GM12878 (cell line): Measurements from ENCODE around the gene DENND1B. TPM values are rescaled to one million over a fixed set of nuclear protein-coding genes. Genes with fewer than 3 reads are reported as not detected.

Source experiments
- ATAC-seq: fragments of 200-7000 bp; cut with Tn5 transposase; 3 replicates; pipeline ENCODE4 v1.9.1; 2020; ENCODE audit warnings: mild to moderate bottlenecking, moderate library complexity
- BruUV-seq: library from RNA; stranded (reverse); fragments of 400-500 nt; replicated peaks from 2 replicates; lab custom pipeline; 2021; lab: Mats Ljungman, UMichigan
- CTCF ChIA-PET: fragments of 300-600 bp; sonication (Branson Sonifier 250); formaldehyde crosslinking; extraction: SDS; loops from one replicate; lab custom pipeline; 2021; ENCODE audit warnings: inconsistent platforms; lab: Yijun Ruan, JAX
- POLR2A ChIA-PET: fragments of 350-600 bp; formaldehyde crosslinking; extraction: SDS; loops from one replicate; lab custom pipeline; 2021; ENCODE audit warnings: inconsistent platforms; lab: Charles Lee
- RAD21 ChIA-PET: fragments of 300-600 bp; sonication (Branson Sonifier 250); formaldehyde crosslinking; loops from one replicate; lab custom pipeline; 2023; ENCODE audit warnings: antibody characterized with exemption; ENCODE audit not compliant: unreplicated experiment; lab: Charles Lee
- SMC1A ChIA-PET: fragments of 300-600 bp; sonication (Branson Sonifier 250); formaldehyde crosslinking; loops from one replicate; lab custom pipeline; 2023; ENCODE audit not compliant: unreplicated experiment, uncharacterized antibody; lab: Charles Lee
- DNase-seq: peaks from one replicate; pipeline ENCODE4 v3.0.0-alpha.2; 2011; ENCODE audit warnings: low read depth, low spot score
- FAIRE-seq: peaks from 3 replicates; lab custom pipeline; 2011; peaks lifted over from hg19 to GRCh38; lab: Jason Lieb, UNC
- H2AFZ ChIP-seq: 2 replicates; pipeline ENCODE4 v1.6.0; 2011; ENCODE audit warnings: low read depth, low read length, control low read depth; ENCODE audit not compliant: control insufficient read depth
- H3K27ac ChIP-seq: 2 replicates; pipeline ENCODE4 v1.5.1; 2011; ENCODE audit warnings: control low read depth; ENCODE audit not compliant: control insufficient read depth, insufficient read depth
- H3K27me3 ChIP-seq, 2 experiments: replicated peaks in 1 of 2; 2 replicates each; pipeline versions ENCODE4 v1.6.0 to v1.6.1; 2011; ENCODE audit warnings: low read length in 1 of 2; ENCODE audit not compliant: control insufficient read depth in 2 of 2, insufficient read depth in 2 of 2
- H3K36me3 ChIP-seq, 2 experiments: 2 replicates each; pipeline ENCODE4 v1.5.1; 2011; ENCODE audit warnings: low read length in 1 of 2; ENCODE audit not compliant: control insufficient read depth in 2 of 2, insufficient read depth in 2 of 2
- H3K4me1 ChIP-seq: 2 replicates; pipeline ENCODE4 v1.6.1; 2011; ENCODE audit warnings: mild to moderate bottlenecking, low read length, moderate library complexity, mixed read lengths; ENCODE audit not compliant: control insufficient read depth, insufficient read depth
- H3K4me2 ChIP-seq: 2 replicates; pipeline ENCODE4 v1.6.0; 2011; ENCODE audit warnings: control low read depth; ENCODE audit not compliant: control insufficient read depth, insufficient read depth
- H3K4me3 ChIP-seq: fragments of 200-600 bp; sonication (generic); 2 replicates; pipeline ENCODE4 v1.5.1; 2016
- H3K79me2 ChIP-seq: 2 replicates; pipeline ENCODE4 v1.6.0; 2011; ENCODE audit warnings: low read length; ENCODE audit not compliant: control insufficient read depth, insufficient read depth
- H3K9ac ChIP-seq: 2 replicates; pipeline ENCODE4 v1.8.0; 2011; ENCODE audit warnings: low read length, control low read depth, mixed read lengths; ENCODE audit not compliant: control insufficient read depth, insufficient read depth
- H3K9me3 ChIP-seq: replicated peaks from 3 replicates; pipeline ENCODE4 v1.5.1; 2011; ENCODE audit warnings: mild to moderate bottlenecking, low read length; ENCODE audit not compliant: control insufficient read depth, insufficient read depth
- H4K20me1 ChIP-seq: 2 replicates; pipeline ENCODE4 v1.6.0; 2011; ENCODE audit not compliant: control insufficient read depth, insufficient read depth
- BCL11A ChIP-seq: IDR thresholded peaks from 2 replicates; pipeline ENCODE4 v1.6.1; 2011; ENCODE audit warnings: low read depth, low read length
- BRCA1 ChIP-seq: IDR thresholded peaks from 2 replicates; pipeline ENCODE4 v1.6.1; 2011; ENCODE audit warnings: low read depth, low read length, improper control_type of control experiment
- ELK1 ChIP-seq: IDR thresholded peaks from 2 replicates; pipeline ENCODE4 v1.6.1; 2012; ENCODE audit warnings: low read depth, low read length, improper control_type of control experiment
- HDAC6 ChIP-seq: fragments of 200-600 bp; sonication (generic); IDR thresholded peaks from one replicate; pipeline ENCODE4 v1.8.0; 2017; ENCODE audit warnings: antibody characterized with exemption; ENCODE audit not compliant: unreplicated experiment
- IRF3 ChIP-seq: fragments of 450-650 bp; IDR thresholded peaks from 2 replicates; pipeline ENCODE4 v1.6.1; 2014; ENCODE audit warnings: mild to moderate bottlenecking
- KAT2A ChIP-seq: conservative IDR thresholded peaks from 2 replicates; pipeline ENCODE4 v1.6.1; 2011; ENCODE audit warnings: low read depth, low read length; ENCODE audit not compliant: control insufficient read depth
- MEF2A ChIP-seq: IDR thresholded peaks from 2 replicates; pipeline ENCODE4 v1.6.1; 2011; ENCODE audit warnings: low read depth, mild to moderate bottlenecking, low read length, moderate library complexity; ENCODE audit not compliant: insufficient read depth
- MYC ChIP-seq: IDR thresholded peaks from 2 replicates; pipeline ENCODE4 v1.6.1; 2011; ENCODE audit warnings: mild to moderate bottlenecking, low read length, moderate library complexity, inconsistent platforms; ENCODE audit not compliant: insufficient read depth, insufficient replicate concordance, insufficient read length, severe bottlenecking
- NBN ChIP-seq: fragments of 450-650 bp; IDR thresholded peaks from 2 replicates; pipeline ENCODE4 v1.6.1; 2016
- SIX5 ChIP-seq: IDR thresholded peaks from 2 replicates; pipeline ENCODE4 v1.6.1; 2011; ENCODE audit warnings: mild to moderate bottlenecking, low read depth, low read length, moderate library complexity; ENCODE audit not compliant: severe bottlenecking
- SMAD5 ChIP-seq: IDR thresholded peaks from 2 replicates; pipeline ENCODE4 v1.6.1; 2016; ENCODE audit warnings: antibody characterized with exemption, low read depth
- SPI1 ChIP-seq: IDR thresholded peaks from 2 replicates; pipeline ENCODE4 v1.6.1; 2011; ENCODE audit warnings: low read depth, mild to moderate bottlenecking, low read length, moderate library complexity, borderline replicate concordance; ENCODE audit not compliant: insufficient read depth
- SUPT20H ChIP-seq: IDR thresholded peaks from 2 replicates; pipeline ENCODE4 v1.6.1; 2011; ENCODE audit warnings: low read depth, mild to moderate bottlenecking, low read length, moderate library complexity, borderline replicate concordance; ENCODE audit not compliant: control insufficient read depth
- SUZ12 ChIP-seq: fragments of 200-600 bp; sonication (generic); IDR thresholded peaks from one replicate; pipeline ENCODE4 v1.6.1; 2018; ENCODE audit warnings: antibody characterized with exemption, mild to moderate bottlenecking; ENCODE audit not compliant: unreplicated experiment
- WGBS: methylation state at CpG from one replicate; pipeline ENCODE4 v1.1.6; 2016; ENCODE audit warnings: low lambda C conversion rate; ENCODE audit not compliant: insufficient replicate concordance, insufficient coverage; ENCODE audit errors: missing lambda C conversion rate; 5-methylcytosine and 5-hydroxymethylcytosine counted together
- in situ Hi-C: fragments of 300-500 bp; cut with MboI; formaldehyde crosslinking; loops from 9 replicates; pipeline ENCODE4 v1.14.3; 2018; ENCODE audit warnings: mixed read lengths
- intact Hi-C: fragments of 100-400 bp; cut with micrococcal nuclease; formaldehyde crosslinking; loops from one replicate; pipeline ENCODE4 v1.14.2; 2022; ENCODE audit not compliant: unreplicated experiment
- polyA plus RNA-seq, 11 experiments: library from polyadenylated mRNA; depleted of rRNA in 4 of 11; unstranded in 6 of 11; stranded (reverse) in 5 of 11; fragments of >200 nt; fragmentation: Nextera tagmentation in 4 of 11; fragmentation: Illumina TruSeq in 1 of 11; extraction: Ambion mirVana in 4 of 11; extraction: Trizol in 1 of 11; gene quantifications; 1 replicate in 1 of 11; 2 replicates in 10 of 11; pipeline versions ENCODE4 v1.2.1 to v1.2.3, GENCODE V29; 2011 to 2016; ENCODE audit warnings: inconsistent platforms in 2 of 11, missing spikeins in 2 of 11, low read depth in 1 of 11
- total RNA-seq, 4 experiments: library from RNA; depleted of rRNA in 3 of 4; stranded (reverse); fragments of >200 nt in 3 of 4; fragmentation: Illumina TruSeq in 1 of 4; extraction: Trizol in 1 of 4; gene quantifications; 2 replicates each; pipeline versions ENCODE4 v1.2.1 to v1.2.3, GENCODE V29; 2013 to 2021

The DENND1B gene
- total and polyA plus RNA-seq, 10 of the 15 experiments (the other 5 are each of a cell fraction or from before 2014, with no cell fraction given): 1.7 to 10.7 (median 8.0) TPM

GRCh38 chr1:197467881-197468280 is 307.4 kb downstream of the DENND1B start (continued):
- no peak for TF ChIP-seq ELK1
- no peak for TF ChIP-seq BCL11A
- TF ChIP-seq MEF2A: no peak
- no peak for TF ChIP-seq BRCA1
- TF ChIP-seq SMAD5: no peak
- no peak for TF ChIP-seq KAT2A
- no peak for TF ChIP-seq NBN
- no peak for TF ChIP-seq HDAC6
- TF ChIP-seq SUZ12: no peak
- TF ChIP-seq, all 136 proteins: peak for 0

GRCh38 chr1:197466813-197467212 is 308.5 kb downstream of the DENND1B start:
- Histone ChIP-seq H3K9me3 (no peaks in the 10 kb centered on the region), H3K36me3 (no peaks in the 10 kb centered on the region), H3K27me3 (no peaks in the 10 kb centered on the region), H3K27ac (no peak overlapping the region), H2AFZ (no peak overlapping the region)
- intact Hi-C loops: no loop called here
- DNase-seq: no peak
- WGBS: 0% methylated on average over 3 of the region's 3 CpGs
- no peak for TF ChIP-seq MYC
- no peak for TF ChIP-seq SUPT20H
- no peak for TF ChIP-seq BCL11A
- no peak for TF ChIP-seq SIX5
- TF ChIP-seq IRF3: no peak
- TF ChIP-seq SPI1: no peak
- TF ChIP-seq, all 136 proteins: peak for 0
- H3K79me2 ChIP-seq: no peaks in the 10 kb centered on the region
- ChIA-PET SMC1A (no interaction called here), CTCF (no interaction called here), RAD21 (no interaction called here), POLR2A (no interaction called here)
- H3K9ac ChIP-seq: no peak overlapping the region
- no TSS peak for BruUV-seq
- in situ Hi-C loops: no loop called here
- ATAC-seq (no peak), FAIRE-seq (no peak)
- no peak overlapping the region for H3K4me3 ChIP-seq
- H4K20me1 ChIP-seq: no peaks in the 10 kb centered on the region
- H3K4me1 ChIP-seq: no peaks in the 10 kb centered on the region
- no peak overlapping the region for H3K4me2 ChIP-seq
